B cell (primary cell): Measurements from ENCODE around the gene LYRM9. TPM values are rescaled to one million over a fixed set of nuclear protein-coding genes. Genes with fewer than 3 reads are reported as not detected.

Experiments used
- ATAC-seq: fragments of 200-7000 bp; cut with Tn5 transposase; one replicate; pipeline ENCODE4 v1.10.0; 2021; ENCODE audit warnings: low read depth, mild to moderate bottlenecking, moderate number of reproducible peaks, moderate library complexity
- CTCF ChIA-PET: fragments of 350-600 bp; sonication (Branson Sonifier 250); formaldehyde crosslinking; loops from one replicate; lab custom pipeline; 2021; ENCODE audit warnings: antibody characterized with exemption, inconsistent platforms; lab: Charles Lee
- POLR2A ChIA-PET: fragments of 350-600 bp; sonication (Branson Sonifier 250); formaldehyde crosslinking; loops from one replicate; lab custom pipeline; 2021; ENCODE audit warnings: antibody characterized with exemption; lab: Charles Lee
- DNase-seq: peaks from one replicate; pipeline ENCODE4 v3.0.0; 2013
- H2AFZ ChIP-seq: 2 replicates; pipeline ENCODE4 v1.6.1; 2012; ENCODE audit warnings: mild to moderate bottlenecking, low read depth, low read length; ENCODE audit not compliant: insufficient read depth, poor library complexity, severe bottlenecking
- H3K27ac ChIP-seq, 2 donors: 1 replicate in 1 of 2; 2 replicates in 1 of 2; pipeline ENCODE4 v1.5.1; 2012 to 2013; ENCODE audit warnings: low read length in 2 of 2, mild to moderate bottlenecking in 2 of 2, moderate library complexity in 1 of 2
- H3K27me3 ChIP-seq, 4 experiments: fragments of 200-600 bp in 1 of 4; sonication (generic) in 1 of 4; replicated peaks in 1 of 4; 1 replicate in 2 of 4; 2 replicates in 2 of 4; pipeline versions ENCODE4 v1.6.1 to v1.7.0; 2013 to 2016; ENCODE audit warnings: low read length in 3 of 4, mild to moderate bottlenecking in 2 of 4, mixed read lengths in 1 of 4, moderate library complexity in 1 of 4; ENCODE audit not compliant: insufficient read depth in 4 of 4, control insufficient read depth in 3 of 4; ENCODE audit errors: control extremely low read depth in 1 of 4
- H3K36me3 ChIP-seq, 2 experiments: replicated peaks in 1 of 2; 1 replicate in 1 of 2; 2 replicates in 1 of 2; pipeline versions ENCODE4 v1.6.1 to v1.7.1; 2013; ENCODE audit warnings: low read length in 1 of 2; ENCODE audit not compliant: insufficient read depth in 2 of 2, control insufficient read depth in 1 of 2; ENCODE audit errors: control extremely low read depth in 1 of 2, extremely low read depth in 1 of 2
- H3K4me1 ChIP-seq, 2 donors: fragments of 200-600 bp in 1 of 2; sonication (generic) in 1 of 2; 1 replicate in 1 of 2; 2 replicates in 1 of 2; pipeline versions ENCODE4 v1.5.1 to v1.6.1; 2013 to 2017; ENCODE audit warnings: low read length in 2 of 2; ENCODE audit not compliant: control insufficient read depth in 2 of 2, insufficient read depth in 2 of 2
- H3K4me2 ChIP-seq: replicated peaks from 2 replicates; pipeline ENCODE3; 2012; ENCODE audit warnings: mild to moderate bottlenecking, low read depth, low read length; ENCODE audit not compliant: poor library complexity, severe bottlenecking
- H3K4me3 ChIP-seq, 5 experiments: fragments of 200-600 bp in 1 of 5; sonication (generic) in 1 of 5; 1 replicate in 3 of 5; 2 replicates in 2 of 5; pipeline versions ENCODE4 v1.5.1 to v1.7.0; 2011 to 2016; ENCODE audit warnings: low read length in 4 of 5, mild to moderate bottlenecking in 4 of 5, low read depth in 2 of 5, control low read depth in 1 of 5, moderate library complexity in 1 of 5; ENCODE audit not compliant: insufficient read depth in 1 of 5; ENCODE audit errors: control extremely low read depth in 1 of 5, extremely low read depth in 1 of 5
- H3K79me2 ChIP-seq: fragments of 200-600 bp; sonication (generic); one replicate; pipeline ENCODE4 v1.6.0; 2016; ENCODE audit warnings: low read length; ENCODE audit not compliant: control insufficient read depth, insufficient read depth
- H3K9ac ChIP-seq: fragments of 200-600 bp; sonication (generic); 2 replicates; pipeline ENCODE4 v1.6.1; 2017; ENCODE audit warnings: mild to moderate bottlenecking, low read length, moderate library complexity
- H3K9me3 ChIP-seq, 3 donors: one replicate each; pipeline versions ENCODE4 v1.6.1 to v1.7.1; 2013; ENCODE audit warnings: low read length in 2 of 3; ENCODE audit not compliant: control insufficient read depth in 2 of 3, insufficient read depth in 1 of 3; ENCODE audit errors: control extremely low read depth in 1 of 3
- H4K20me1 ChIP-seq: 2 replicates; pipeline ENCODE4 v1.6.0; 2012; ENCODE audit warnings: mild to moderate bottlenecking, low read length; ENCODE audit not compliant: insufficient read depth, control insufficient read depth, poor library complexity, severe bottlenecking
- H3K27ac Mint-ChIP-seq: one replicate; pipeline ENCODE4 v1.8.0; 2021; ENCODE audit warnings: mixed read lengths
- H3K27me3 Mint-ChIP-seq: one replicate; pipeline ENCODE4 v1.8.0; 2021; ENCODE audit warnings: mixed read lengths
- H3K4me1 Mint-ChIP-seq: one replicate; pipeline ENCODE4 v1.8.0; 2021; ENCODE audit warnings: mixed read lengths
- H3K4me3 Mint-ChIP-seq: one replicate; pipeline ENCODE4 v1.8.0; 2021; ENCODE audit warnings: mixed read lengths
- H3K9me3 Mint-ChIP-seq: one replicate; pipeline ENCODE4 v1.8.0; 2022; ENCODE audit warnings: mixed read lengths; ENCODE audit not compliant: insufficient read depth
- CTCF ChIP-seq: fragments of 200-600 bp; IDR thresholded peaks from one replicate; pipeline ENCODE4 v1.8.0; 2022; ENCODE audit warnings: antibody characterized with exemption, mild to moderate bottlenecking
- EZH2 ChIP-seq: IDR thresholded peaks from 2 replicates; pipeline ENCODE4 v1.6.1; 2012; ENCODE audit warnings: borderline replicate concordance, low read depth, mild to moderate bottlenecking, moderate library complexity, low read length; ENCODE audit not compliant: insufficient read depth, poor library complexity, severe bottlenecking
- WGBS: methylation state at CpG from one replicate; pipeline ENCODE4 v1.1.5; 2013; ENCODE audit warnings: missing lambda C conversion rate; ENCODE audit not compliant: insufficient coverage; 5-methylcytosine and 5-hydroxymethylcytosine counted together
- intact Hi-C: fragments of 100-400 bp; cut with micrococcal nuclease; formaldehyde crosslinking; loops from one replicate; pipeline ENCODE4 v1.10.0; 2022
- polyA plus RNA-seq: library from polyadenylated mRNA; depleted of rRNA; stranded (reverse); fragments of >200 nt; gene quantifications from 2 replicates; pipeline ENCODE4 v1.2.3, GENCODE V29; 2012
- total RNA-seq, 2 donors: library from RNA; stranded (reverse); fragments of 120-200 nt in 1 of 2; gene quantifications; 1 replicate in 1 of 2; 2 replicates in 1 of 2; pipeline versions ENCODE4 v1.2.3 to v1.2.4, GENCODE V29; 2013 to 2022

Gene LYRM9
- total and polyA plus RNA-seq, 2 donors (not counting 1 experiment from before 2014, with no cell fraction given): 12.1 to 14.2 TPM

DNA sequence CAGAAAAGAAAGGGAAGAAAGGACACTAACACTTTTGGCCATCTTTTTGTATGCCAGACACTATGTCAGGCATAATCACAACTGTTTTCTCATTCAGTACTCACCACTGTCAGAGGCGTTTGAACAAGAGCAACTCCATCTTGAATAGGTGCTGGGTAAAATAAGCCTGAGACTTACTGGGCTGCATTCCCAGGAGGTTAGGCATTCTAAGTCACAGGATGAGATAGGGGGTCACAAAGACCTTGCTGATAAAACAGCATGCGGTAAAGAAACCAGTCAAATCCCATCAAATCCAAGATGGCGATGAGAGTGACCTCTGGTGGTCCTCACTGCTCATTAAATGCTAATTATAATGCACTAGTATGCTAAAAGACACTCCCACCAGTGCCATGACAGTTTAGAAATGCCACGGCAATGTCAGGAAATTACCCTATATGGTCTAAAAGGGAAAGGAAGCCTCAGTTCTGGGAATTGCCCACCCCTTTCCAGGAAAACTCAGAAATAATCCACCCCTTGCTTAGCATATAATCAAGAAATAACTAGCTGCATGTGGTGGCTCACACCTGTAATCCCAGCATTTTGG, 14.9 kb upstream of the LYRM9 start:
- no peaks in the 10 kb centered on the region for H3K4me1 ChIP-seq
- no peak overlapping the region for H2AFZ ChIP-seq
- no peaks in the 10 kb centered on the region for H3K79me2 ChIP-seq
- no peak overlapping the region for H3K4me3 ChIP-seq
- intact Hi-C loops: no loop called here
- H3K27ac Mint-ChIP-seq: no peak overlapping the region
- no peak for DNase-seq
- CTCF ChIA-PET: no interaction called here
- peaks cover 3% of the 10 kb centered on the region for H3K9me3 Mint-ChIP-seq
- no peaks in the 10 kb centered on the region for H3K36me3 ChIP-seq
- no peaks in the 10 kb centered on the region for H3K4me1 Mint-ChIP-seq
- no peak overlapping the region for H3K27ac ChIP-seq
- H3K4me3 Mint-ChIP-seq: no peak overlapping the region
- no peak for TF ChIP-seq EZH2
- no peak for TF ChIP-seq CTCF
- H3K27me3 Mint-ChIP-seq: peaks cover 36% of the 10 kb centered on the region
- H3K9me3 ChIP-seq: no peaks in the 10 kb centered on the region
- no peak overlapping the region for H3K9ac ChIP-seq
- 100% methylated on average over 1 of the region's 4 CpGs for WGBS
- POLR2A ChIA-PET: no interaction called here
- H3K27me3 ChIP-seq: peaks cover 0 to 15% (median under 1%) of the 10 kb centered on the region in 4 experiments
- no peaks in the 10 kb centered on the region for H4K20me1 ChIP-seq
- no peak for ATAC-seq
- H3K4me2 ChIP-seq: no peak overlapping the region

DNA sequence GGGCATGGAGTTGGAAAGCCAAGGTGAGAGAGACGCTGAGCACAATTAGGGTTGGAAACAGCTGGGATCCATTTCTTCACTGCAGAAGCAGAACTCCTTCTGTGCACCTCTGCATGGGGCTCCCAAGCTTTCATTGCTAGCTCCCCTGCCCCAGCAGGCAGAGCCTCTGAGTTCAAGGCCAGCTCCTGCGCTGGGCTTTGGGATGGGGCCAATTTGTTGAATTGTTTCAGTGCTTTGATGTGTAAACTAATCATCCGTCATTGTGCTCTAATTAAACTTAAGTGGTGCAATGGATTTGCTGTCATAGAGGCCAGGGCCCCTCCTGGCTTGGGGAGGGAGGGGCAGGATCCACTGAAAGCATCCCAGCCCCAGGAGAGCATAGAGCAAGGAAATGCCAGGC, 13.5 kb upstream of the LYRM9 start:
- Histone ChIP-seq H3K9ac (no peak overlapping the region), H3K4me1 (no peaks in the 10 kb centered on the region), H3K36me3 (no peaks in the 10 kb centered on the region), H4K20me1 (no peaks in the 10 kb centered on the region), H3K27me3 (peaks cover 0 to 23% (median 4%) of the 10 kb centered on the region in 4 experiments), H3K79me2 (no peaks in the 10 kb centered on the region), H3K9me3 (no peaks in the 10 kb centered on the region), H3K4me2 (no peak overlapping the region), H2AFZ (no peak overlapping the region), H3K4me3 (no peak overlapping the region), H3K27ac (no peak overlapping the region)
- no peak for TF ChIP-seq CTCF
- TF ChIP-seq EZH2: no peak
- no peak for DNase-seq
- Mint-ChIP-seq H3K27ac (no peak overlapping the region), H3K4me1 (no peaks in the 10 kb centered on the region), H3K4me3 (no peak overlapping the region), H3K27me3 (peaks cover 37% of the 10 kb centered on the region), H3K9me3 (no peaks in the 10 kb centered on the region)
- ATAC-seq: no peak
- ChIA-PET POLR2A (no interaction called here), CTCF (no interaction called here)
- WGBS: 100% methylated on average over 3 of the region's 3 CpGs
- intact Hi-C loops: no loop called here
